GM12878 (cell line): ENCODE data around the gene BNC2. TPM values are rescaled to one million over a fixed set of nuclear protein-coding genes. Genes with fewer than 3 reads are reported as not detected.
A peak's percentile ranks its signal among the peaks of the same experiment; 100 is the strongest.

Experiments
- ATAC-seq: fragments of 200-7000 bp; cut with Tn5 transposase; 3 replicates; pipeline ENCODE4 v1.9.1; 2020; ENCODE audit warnings: mild to moderate bottlenecking, moderate library complexity
- BruUV-seq: library from RNA; stranded (reverse); fragments of 400-500 nt; replicated peaks from 2 replicates; lab custom pipeline; 2021; lab: Mats Ljungman, UMichigan
- CTCF ChIA-PET: fragments of 300-600 bp; sonication (Branson Sonifier 250); formaldehyde crosslinking; extraction: SDS; loops from one replicate; lab custom pipeline; 2021; ENCODE audit warnings: inconsistent platforms; lab: Yijun Ruan, JAX
- POLR2A ChIA-PET: fragments of 350-600 bp; formaldehyde crosslinking; extraction: SDS; loops from one replicate; lab custom pipeline; 2021; ENCODE audit warnings: inconsistent platforms; lab: Charles Lee
- RAD21 ChIA-PET: fragments of 300-600 bp; sonication (Branson Sonifier 250); formaldehyde crosslinking; loops from one replicate; lab custom pipeline; 2023; ENCODE audit warnings: antibody characterized with exemption; ENCODE audit not compliant: unreplicated experiment; lab: Charles Lee
- SMC1A ChIA-PET: fragments of 300-600 bp; sonication (Branson Sonifier 250); formaldehyde crosslinking; loops from one replicate; lab custom pipeline; 2023; ENCODE audit not compliant: unreplicated experiment, uncharacterized antibody; lab: Charles Lee
- DNase-seq: peaks from one replicate; pipeline ENCODE4 v3.0.0-alpha.2; 2011; ENCODE audit warnings: low read depth, low spot score
- FAIRE-seq: peaks from 3 replicates; lab custom pipeline; 2011; peaks lifted over from hg19 to GRCh38; lab: Jason Lieb, UNC
- H2AFZ ChIP-seq: 2 replicates; pipeline ENCODE4 v1.6.0; 2011; ENCODE audit warnings: low read depth, low read length, control low read depth; ENCODE audit not compliant: control insufficient read depth
- H3K27ac ChIP-seq: 2 replicates; pipeline ENCODE4 v1.5.1; 2011; ENCODE audit warnings: control low read depth; ENCODE audit not compliant: control insufficient read depth, insufficient read depth
- H3K27me3 ChIP-seq, 2 experiments: replicated peaks in 1 of 2; 2 replicates each; pipeline versions ENCODE4 v1.6.0 to v1.6.1; 2011; ENCODE audit warnings: low read length in 1 of 2; ENCODE audit not compliant: control insufficient read depth in 2 of 2, insufficient read depth in 2 of 2
- H3K36me3 ChIP-seq, 2 experiments: 2 replicates each; pipeline ENCODE4 v1.5.1; 2011; ENCODE audit warnings: low read length in 1 of 2; ENCODE audit not compliant: control insufficient read depth in 2 of 2, insufficient read depth in 2 of 2
- H3K4me1 ChIP-seq: 2 replicates; pipeline ENCODE4 v1.6.1; 2011; ENCODE audit warnings: mild to moderate bottlenecking, low read length, moderate library complexity, mixed read lengths; ENCODE audit not compliant: control insufficient read depth, insufficient read depth
- H3K4me2 ChIP-seq: 2 replicates; pipeline ENCODE4 v1.6.0; 2011; ENCODE audit warnings: control low read depth; ENCODE audit not compliant: control insufficient read depth, insufficient read depth
- H3K4me3 ChIP-seq: fragments of 200-600 bp; sonication (generic); 2 replicates; pipeline ENCODE4 v1.5.1; 2016
- H3K79me2 ChIP-seq: 2 replicates; pipeline ENCODE4 v1.6.0; 2011; ENCODE audit warnings: low read length; ENCODE audit not compliant: control insufficient read depth, insufficient read depth
- H3K9ac ChIP-seq: 2 replicates; pipeline ENCODE4 v1.8.0; 2011; ENCODE audit warnings: low read length, control low read depth, mixed read lengths; ENCODE audit not compliant: control insufficient read depth, insufficient read depth
- H3K9me3 ChIP-seq: replicated peaks from 3 replicates; pipeline ENCODE4 v1.5.1; 2011; ENCODE audit warnings: mild to moderate bottlenecking, low read length; ENCODE audit not compliant: control insufficient read depth, insufficient read depth
- H4K20me1 ChIP-seq: 2 replicates; pipeline ENCODE4 v1.6.0; 2011; ENCODE audit not compliant: control insufficient read depth, insufficient read depth
- BRCA1 ChIP-seq: IDR thresholded peaks from 2 replicates; pipeline ENCODE4 v1.6.1; 2011; ENCODE audit warnings: low read depth, low read length, improper control_type of control experiment
- CBX3 ChIP-seq: fragments of 200-600 bp; sonication (generic); IDR thresholded peaks from 2 replicates; pipeline ENCODE4 v1.6.1; 2016; ENCODE audit warnings: low read depth, borderline replicate concordance
- CREB1 ChIP-seq: IDR thresholded peaks from 2 replicates; pipeline ENCODE4 v1.6.1; 2012; ENCODE audit warnings: low read depth, mild to moderate bottlenecking, inconsistent platforms
- MTA3 ChIP-seq: IDR thresholded peaks from 2 replicates; pipeline ENCODE4 v1.6.1; 2012; ENCODE audit warnings: low read length, inconsistent platforms, borderline replicate concordance
- POLR2A ChIP-seq: IDR thresholded peaks from 2 replicates; pipeline ENCODE4 v1.6.1; 2011; ENCODE audit warnings: low read depth, mild to moderate bottlenecking, low read length
- POU2F2 ChIP-seq: IDR thresholded peaks from 3 replicates; pipeline ENCODE4 v1.6.1; 2011; ENCODE audit warnings: low read depth, mild to moderate bottlenecking, low read length, borderline replicate concordance
- SUZ12 ChIP-seq: fragments of 200-600 bp; sonication (generic); IDR thresholded peaks from one replicate; pipeline ENCODE4 v1.6.1; 2018; ENCODE audit warnings: antibody characterized with exemption, mild to moderate bottlenecking; ENCODE audit not compliant: unreplicated experiment
- WGBS: methylation state at CpG from one replicate; pipeline ENCODE4 v1.1.6; 2016; ENCODE audit warnings: low lambda C conversion rate; ENCODE audit not compliant: insufficient replicate concordance, insufficient coverage; ENCODE audit errors: missing lambda C conversion rate; 5-methylcytosine and 5-hydroxymethylcytosine counted together
- in situ Hi-C: fragments of 300-500 bp; cut with MboI; formaldehyde crosslinking; loops from 9 replicates; pipeline ENCODE4 v1.14.3; 2018; ENCODE audit warnings: mixed read lengths
- intact Hi-C: fragments of 100-400 bp; cut with micrococcal nuclease; formaldehyde crosslinking; loops from one replicate; pipeline ENCODE4 v1.14.2; 2022; ENCODE audit not compliant: unreplicated experiment
- polyA plus RNA-seq, 11 experiments: library from polyadenylated mRNA; depleted of rRNA in 4 of 11; unstranded in 6 of 11; stranded (reverse) in 5 of 11; fragments of >200 nt; fragmentation: Nextera tagmentation in 4 of 11; fragmentation: Illumina TruSeq in 1 of 11; extraction: Ambion mirVana in 4 of 11; extraction: Trizol in 1 of 11; gene quantifications; 1 replicate in 1 of 11; 2 replicates in 10 of 11; pipeline versions ENCODE4 v1.2.1 to v1.2.3, GENCODE V29; 2011 to 2016; ENCODE audit warnings: inconsistent platforms in 2 of 11, missing spikeins in 2 of 11, low read depth in 1 of 11
- total RNA-seq, 4 experiments: library from RNA; depleted of rRNA in 3 of 4; stranded (reverse); fragments of >200 nt in 3 of 4; fragmentation: Illumina TruSeq in 1 of 4; extraction: Trizol in 1 of 4; gene quantifications; 2 replicates each; pipeline versions ENCODE4 v1.2.1 to v1.2.3, GENCODE V29; 2013 to 2021

BNC2 gene
- total and polyA plus RNA-seq, 10 of the 15 experiments (the other 5 are each of a cell fraction or from before 2014, with no cell fraction given) = 0.05 to 14.5 (median 0.26) TPM

DNA sequence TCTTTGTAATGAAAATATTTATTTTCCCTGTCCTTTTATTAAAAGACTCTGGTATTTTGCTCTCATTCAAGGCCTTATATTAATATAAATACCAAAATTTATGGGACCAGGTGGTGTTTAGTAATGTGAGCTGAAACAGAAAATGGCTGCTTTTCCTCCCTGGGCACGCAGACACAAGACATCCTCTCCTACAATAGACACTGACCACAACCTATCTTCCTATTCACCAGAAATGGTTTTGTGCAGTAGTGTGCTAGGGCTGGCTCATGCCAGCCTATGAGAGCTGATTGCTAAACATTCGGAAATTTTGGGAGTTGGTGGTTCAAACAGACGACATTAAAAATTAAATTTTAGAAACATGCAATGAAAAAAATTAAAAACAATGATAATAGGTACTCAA lies 338.2 kb downstream of the BNC2 start:
- ChIA-PET SMC1A (interaction anchor here (0.7 to 2.3 kb wide), 6 partner anchors 9 to 330 kb away, joined by 3 to 11 read pairs (median 4); no protein-coding TSS in a partner anchor), POLR2A (interaction anchor here (0.6 to 0.9 kb wide), 2 partner anchors 11 to 35 kb away, joined by 3 read pairs; no protein-coding TSS in a partner anchor), CTCF (interaction anchor here (0.6 to 1.9 kb wide), 7 partner anchors 9 to 226 kb away, joined by 3 to 6 read pairs (median 4); no protein-coding TSS in a partner anchor), RAD21 (no interaction called here)
- TF ChIP-seq CBX3 (no peak), POU2F2 (no peak), POLR2A (no peak), MTA3 (no peak), SUZ12 (no peak), BRCA1 (no peak), CREB1 (no peak)
- H3K4me3 ChIP-seq = no peak overlapping the region
- no peaks in the 10 kb centered on the region for H3K36me3 ChIP-seq
- no peak overlapping the region for H2AFZ ChIP-seq
- no TSS peak for BruUV-seq
- no peak overlapping the region for H3K9ac ChIP-seq
- intact Hi-C loops (no loop called here), in situ Hi-C loops (no loop called here)
- FAIRE-seq (no peak), DNase-seq (no peak), ATAC-seq (peak; percentile 48; the same call in 2 of the 3 replicates)
- no peaks in the 10 kb centered on the region for H4K20me1 ChIP-seq
- no peaks in the 10 kb centered on the region for H3K4me1 ChIP-seq
- no peak overlapping the region for H3K27ac ChIP-seq
- H3K9me3 ChIP-seq = no peaks in the 10 kb centered on the region
- WGBS = 0% methylated on average over 3 of the region's 3 CpGs
- no peak overlapping the region for H3K4me2 ChIP-seq
- no peaks in the 10 kb centered on the region for H3K79me2 ChIP-seq
- H3K27me3 ChIP-seq = no peaks in the 10 kb centered on the region
